GM12865 (cell line): ENCODE measurements around the gene EPB41L2.

Experiments used
- DNase-seq: peaks from one replicate; pipeline ENCODE4 v3.0.0; 2010; ENCODE audit warnings: low read depth
- H3K4me3 ChIP-seq: 2 replicates; pipeline ENCODE4 v1.5.1; 2011; ENCODE audit warnings: mild to moderate bottlenecking, low read depth, low read length, control low read depth
- TF ChIP-seq, protein P1 (sequence below): IDR thresholded peaks from 2 replicates; pipeline ENCODE4 v1.5.1; 2011; ENCODE audit warnings: low read length, control low read depth, low read depth, inconsistent platforms; ENCODE audit not compliant: insufficient read depth; ENCODE audit errors: missing control alignments

Gene EPB41L2

GRCh38 chr6:131038597-131039344, 24.3 kb downstream of the EPB41L2 start:
- TF ChIP-seq, protein P1, sequence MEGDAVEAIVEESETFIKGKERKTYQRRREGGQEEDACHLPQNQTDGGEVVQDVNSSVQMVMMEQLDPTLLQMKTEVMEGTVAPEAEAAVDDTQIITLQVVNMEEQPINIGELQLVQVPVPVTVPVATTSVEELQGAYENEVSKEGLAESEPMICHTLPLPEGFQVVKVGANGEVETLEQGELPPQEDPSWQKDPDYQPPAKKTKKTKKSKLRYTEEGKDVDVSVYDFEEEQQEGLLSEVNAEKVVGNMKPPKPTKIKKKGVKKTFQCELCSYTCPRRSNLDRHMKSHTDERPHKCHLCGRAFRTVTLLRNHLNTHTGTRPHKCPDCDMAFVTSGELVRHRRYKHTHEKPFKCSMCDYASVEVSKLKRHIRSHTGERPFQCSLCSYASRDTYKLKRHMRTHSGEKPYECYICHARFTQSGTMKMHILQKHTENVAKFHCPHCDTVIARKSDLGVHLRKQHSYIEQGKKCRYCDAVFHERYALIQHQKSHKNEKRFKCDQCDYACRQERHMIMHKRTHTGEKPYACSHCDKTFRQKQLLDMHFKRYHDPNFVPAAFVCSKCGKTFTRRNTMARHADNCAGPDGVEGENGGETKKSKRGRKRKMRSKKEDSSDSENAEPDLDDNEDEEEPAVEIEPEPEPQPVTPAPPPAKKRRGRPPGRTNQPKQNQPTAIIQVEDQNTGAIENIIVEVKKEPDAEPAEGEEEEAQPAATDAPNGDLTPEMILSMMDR = no peak
- no peak overlapping the region for H3K4me3 ChIP-seq
- DNase-seq = no peak

DNA sequence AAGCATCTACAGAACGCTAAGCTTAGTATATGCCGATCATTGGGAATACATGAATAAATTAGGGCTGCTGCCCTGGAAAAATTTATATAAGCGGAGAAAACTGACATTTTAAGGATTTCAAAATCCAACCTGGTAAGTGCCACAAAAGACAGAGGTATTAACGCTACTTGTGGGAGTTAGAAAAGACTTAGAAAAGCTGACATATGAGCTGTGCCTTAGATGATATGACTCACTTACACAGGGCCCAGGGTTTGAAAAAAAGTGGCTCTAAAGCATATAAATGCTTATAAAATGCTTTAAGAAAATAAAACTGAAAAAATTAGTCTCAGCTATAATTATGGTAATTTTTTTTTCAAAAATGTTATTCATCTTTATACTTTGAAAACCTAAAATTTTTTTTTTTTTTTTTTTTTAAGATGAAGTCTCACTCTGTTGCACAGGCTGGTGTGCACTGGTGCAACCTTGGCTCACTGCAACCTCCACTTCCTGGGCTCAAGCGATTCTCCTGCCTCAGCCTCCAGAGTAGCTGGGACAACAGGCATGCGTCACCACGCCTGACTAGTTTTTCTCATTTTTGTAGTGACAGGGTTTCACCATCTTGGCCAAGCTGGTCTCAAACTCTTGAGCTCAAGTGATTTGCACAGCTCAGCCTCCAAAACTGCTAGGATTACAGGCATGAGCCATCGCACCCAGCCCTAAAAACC, 25.7 kb downstream of the EPB41L2 start:
- DNase-seq = no peak
- H3K4me3 ChIP-seq = no peak overlapping the region
- TF ChIP-seq, protein P1 = no peak

GRCh38 chr6:131036601-131037000, 26.4 kb downstream of the EPB41L2 start:
- no peak for DNase-seq
- H3K4me3 ChIP-seq = no peak overlapping the region
- TF ChIP-seq, protein P1 = no peak

DNA sequence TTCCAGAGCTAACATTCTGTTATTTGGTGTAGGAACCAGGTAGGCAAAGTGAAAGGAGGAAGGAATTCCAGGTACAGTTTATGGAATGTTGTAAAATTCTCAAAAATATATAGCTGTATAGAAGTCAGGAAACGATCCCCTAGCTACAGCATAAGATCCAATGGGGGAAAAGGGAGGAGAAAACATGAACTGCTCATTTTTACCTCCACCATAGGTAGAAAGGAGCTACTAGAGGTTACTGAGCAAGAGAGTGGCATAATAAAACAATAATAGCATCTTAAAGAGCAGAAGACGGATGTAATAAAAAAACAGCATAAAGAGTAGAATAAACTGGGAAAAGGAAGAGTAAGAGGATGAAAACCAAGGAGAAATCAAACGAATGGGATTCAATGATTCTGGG, 26.9 kb downstream of the EPB41L2 start:
- TF ChIP-seq, protein P1 = no peak
- no peak for DNase-seq
- H3K4me3 ChIP-seq = no peak overlapping the region

DNA sequence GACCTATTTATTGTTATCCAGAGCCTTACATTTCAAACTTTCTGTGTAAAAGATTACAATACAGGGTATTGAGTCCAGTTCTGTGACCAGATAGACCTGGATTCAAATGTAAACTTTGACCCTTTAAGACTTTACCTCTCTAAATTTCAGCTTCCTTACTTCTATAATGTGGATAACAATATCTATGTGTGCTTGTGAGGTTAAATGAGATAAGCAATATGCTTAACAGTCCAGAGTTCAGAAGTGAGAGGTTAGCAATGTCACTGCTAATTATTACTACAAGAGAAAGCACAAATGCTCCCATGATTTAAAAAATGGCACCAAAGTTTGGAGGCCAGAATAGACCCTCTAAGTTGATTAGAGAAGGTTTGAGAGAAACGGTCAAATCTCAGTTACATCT, 27.5 kb downstream of the EPB41L2 start:
- H3K4me3 ChIP-seq = no peak overlapping the region
- TF ChIP-seq, protein P1 = no peak
- DNase-seq = no peak

GRCh38 chr6:131033631-131034030, 29.4 kb downstream of the EPB41L2 start:
- DNase-seq = no peak
- TF ChIP-seq, protein P1 = no peak
- no peak overlapping the region for H3K4me3 ChIP-seq
